ENCODE measurements around the gene IGFBP4. TPM values are rescaled to one million over a fixed set of nuclear protein-coding genes. Genes with fewer than 3 reads are reported as not detected.

Gene IGFBP4
- polyA plus RNA-seq, 2 donors: 34.1 to 80.6 TPM

DNA sequence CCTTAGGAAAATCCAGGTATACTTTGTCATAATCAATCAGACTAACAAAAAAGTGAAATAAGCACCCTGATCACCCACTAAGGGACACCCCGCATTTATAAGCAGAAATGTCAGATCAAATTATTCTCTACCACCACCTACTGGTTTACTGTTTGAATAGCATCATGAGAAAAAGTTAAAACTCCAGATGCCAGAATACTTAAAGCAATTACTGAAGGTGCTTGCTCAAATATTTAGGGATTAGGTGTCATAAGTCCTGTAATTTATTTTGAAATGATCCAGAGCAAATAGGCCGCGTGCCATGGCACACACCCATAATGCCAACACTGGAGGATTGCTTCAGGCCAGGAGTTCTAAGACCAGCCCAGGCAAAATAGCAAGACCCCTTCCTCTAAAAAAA, 27.9 kb upstream of the IGFBP4 start:
- Histone ChIP-seq H3K36me3 (ENCODE audit: control insufficient read depth in 2 of 2, insufficient read depth in 2 of 2, low read length in 1 of 2) (no peaks in the 10 kb centered on the region), H3K4me1 (ENCODE audit: control insufficient read depth in 2 of 2, insufficient read depth in 2 of 2, low read length in 1 of 2) (no peaks in the 10 kb centered on the region), H3K9me3 (ENCODE audit: control insufficient read depth in 2 of 2, insufficient read depth in 1 of 2, low read depth in 1 of 2, low read length in 1 of 2) (no peaks in the 10 kb centered on the region), H3K27ac (ENCODE audit: low read depth in 2 of 2, low read length in 1 of 2) (no peak overlapping the region), H3K27me3 (ENCODE audit: control insufficient read depth in 1 of 2, insufficient read depth in 2 of 2, low read length in 2 of 2) (no peaks in the 10 kb centered on the region), H3K4me3 (ENCODE audit: low read depth in 1 of 2, low read length in 2 of 2) (no peak overlapping the region)
- 25 to 31% methylated on average over 3 of the region's 3 CpGs for WGBS, 2 donors

GRCh38 chr17:40416671-40417070, 26.6 kb upstream of the IGFBP4 start:
- WGBS, 2 donors: 34 to 47% methylated on average over 3 of the region's 3 CpGs
- Histone ChIP-seq H3K27ac (ENCODE audit: low read depth in 2 of 2, low read length in 1 of 2) (no peak overlapping the region), H3K27me3 (ENCODE audit: control insufficient read depth in 1 of 2, insufficient read depth in 2 of 2, low read length in 2 of 2) (no peaks in the 10 kb centered on the region), H3K36me3 (ENCODE audit: control insufficient read depth in 2 of 2, insufficient read depth in 2 of 2, low read length in 1 of 2) (no peaks in the 10 kb centered on the region), H3K9me3 (ENCODE audit: control insufficient read depth in 2 of 2, insufficient read depth in 1 of 2, low read depth in 1 of 2, low read length in 1 of 2) (no peaks in the 10 kb centered on the region), H3K4me3 (ENCODE audit: low read depth in 1 of 2, low read length in 2 of 2) (peak overlapping the region in 1 of 2 donors; percentile 75), H3K4me1 (ENCODE audit: control insufficient read depth in 2 of 2, insufficient read depth in 2 of 2, low read length in 1 of 2) (no peaks in the 10 kb centered on the region)

DNA sequence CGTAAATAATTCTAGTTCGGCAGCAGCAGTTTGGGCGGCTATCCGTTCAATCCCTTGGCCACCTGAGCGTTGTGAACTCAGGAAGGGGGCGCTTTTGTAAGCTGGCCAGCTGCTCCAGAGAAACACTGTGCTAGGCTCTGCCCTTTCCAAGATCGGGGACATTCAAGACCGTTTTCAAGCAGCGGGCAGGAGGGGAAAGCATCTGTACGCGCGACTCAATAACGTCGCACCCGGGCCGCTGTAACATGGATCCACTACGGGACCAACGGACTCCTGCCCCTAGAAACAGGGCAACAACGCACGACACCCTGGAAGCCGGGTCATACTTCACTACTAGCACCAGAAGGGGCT, 26.0 kb upstream of the IGFBP4 start:
- Histone ChIP-seq H3K36me3 (ENCODE audit: control insufficient read depth in 2 of 2, insufficient read depth in 2 of 2, low read length in 1 of 2) (no peaks in the 10 kb centered on the region), H3K27ac (ENCODE audit: low read depth in 2 of 2, low read length in 1 of 2) (no peak overlapping the region), H3K9me3 (ENCODE audit: control insufficient read depth in 2 of 2, insufficient read depth in 1 of 2, low read depth in 1 of 2, low read length in 1 of 2) (no peaks in the 10 kb centered on the region), H3K4me3 (ENCODE audit: low read depth in 1 of 2, low read length in 2 of 2) (peak overlapping the region; percentile 62 to 75), H3K4me1 (ENCODE audit: control insufficient read depth in 2 of 2, insufficient read depth in 2 of 2, low read length in 1 of 2) (no peaks in the 10 kb centered on the region), H3K27me3 (ENCODE audit: control insufficient read depth in 1 of 2, insufficient read depth in 2 of 2, low read length in 2 of 2) (no peaks in the 10 kb centered on the region)
- 0 to 1% methylated on average over 21 of the region's 21 CpGs for WGBS, 2 donors

DNA sequence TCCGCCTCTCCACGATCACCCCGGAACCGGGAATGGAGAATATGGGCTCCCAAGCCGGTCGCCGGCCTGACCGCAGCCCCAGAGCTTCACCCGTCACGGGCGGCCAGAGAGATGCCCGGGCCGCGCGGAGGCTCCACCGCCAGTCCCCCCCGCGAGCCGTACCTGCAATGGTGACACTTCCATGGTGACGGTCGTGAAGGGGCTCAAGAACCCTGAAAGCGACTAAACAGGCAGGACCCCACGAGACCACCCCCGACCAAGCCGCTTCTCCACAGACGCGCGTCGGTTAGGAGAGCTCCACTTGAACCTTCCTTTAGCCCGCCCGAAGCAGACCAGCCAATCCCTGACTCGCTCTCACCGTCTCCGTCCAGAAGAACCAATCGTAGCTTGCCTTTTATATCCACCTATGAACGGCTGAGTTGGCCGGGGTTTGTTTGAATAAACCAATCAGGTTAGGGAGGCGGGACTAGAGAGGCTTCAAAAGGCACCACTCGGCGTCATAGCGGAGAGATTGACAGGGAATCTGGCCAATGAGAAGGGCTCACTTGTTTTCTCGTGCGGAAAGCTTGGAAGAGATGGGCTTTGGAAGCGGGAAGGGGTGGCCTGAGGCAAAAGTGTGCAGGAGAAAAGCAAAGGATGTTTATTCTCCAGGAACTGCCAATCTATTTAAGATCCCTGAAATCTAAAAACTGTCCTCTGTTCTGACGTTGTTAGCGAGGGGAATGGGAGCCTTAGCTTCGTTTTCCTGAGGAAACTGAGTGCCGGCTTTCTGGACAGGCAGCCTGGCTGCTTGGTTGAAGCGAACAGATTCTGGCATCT, 25.4 kb upstream of the IGFBP4 start, which contains the start of gene TOP2A:
Gene TOP2A, minus strand, starts transcription at position 288 of the 819 bp plus-strand sequence. Its CDS starts 105 bp downstream, at position 183.
- Histone ChIP-seq H3K4me1 (ENCODE audit: control insufficient read depth in 2 of 2, insufficient read depth in 2 of 2, low read length in 1 of 2) (no peaks in the 10 kb centered on the region), H3K4me3 (ENCODE audit: low read depth in 1 of 2, low read length in 2 of 2) (peak within 1 kb of the TSS; percentile 62 to 75), H3K9me3 (ENCODE audit: control insufficient read depth in 2 of 2, insufficient read depth in 1 of 2, low read depth in 1 of 2, low read length in 1 of 2) (no peaks in the 10 kb centered on the region), H3K36me3 (ENCODE audit: control insufficient read depth in 2 of 2, insufficient read depth in 2 of 2, low read length in 1 of 2) (no peaks in the 10 kb centered on the region), H3K27ac (ENCODE audit: low read depth in 2 of 2, low read length in 1 of 2) (peak within 1 kb of the TSS; percentile 26 to 70), H3K27me3 (ENCODE audit: control insufficient read depth in 1 of 2, insufficient read depth in 2 of 2, low read length in 2 of 2) (no peaks in the 10 kb centered on the region)
- WGBS, 2 donors: 0 to 1% methylated on average over 49 of the region's 49 CpGs

DNA sequence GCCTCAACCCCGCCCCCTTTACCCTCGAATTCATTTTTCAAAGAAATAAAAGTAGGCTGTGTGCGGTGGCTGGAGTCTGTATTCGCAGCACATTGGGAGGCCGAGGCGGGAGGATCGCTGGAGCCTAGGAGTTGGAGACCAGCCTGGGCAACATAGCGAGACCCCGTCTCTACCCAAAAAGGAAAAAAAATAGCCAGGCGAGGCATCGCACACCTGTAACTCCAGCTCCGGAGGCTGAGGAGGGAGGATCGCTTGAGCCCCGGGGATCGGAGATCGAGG, 24.9 kb upstream of the IGFBP4 start:
- no peaks in the 10 kb centered on the region for H3K9me3 ChIP-seq (ENCODE audit: control insufficient read depth in 2 of 2, insufficient read depth in 1 of 2, low read depth in 1 of 2, low read length in 1 of 2)
- WGBS, 2 donors: 62 to 64% methylated on average over 16 of the region's 16 CpGs

GRCh38 chr17:40419559-40420331, 23.5 kb upstream of the IGFBP4 start:
- WGBS, 2 donors: 70% methylated on average over 11 of the region's 11 CpGs
- Histone ChIP-seq H3K27ac (ENCODE audit: low read depth in 2 of 2, low read length in 1 of 2) (peak overlapping the region in 1 of 2 donors; percentile 42), H3K9me3 (ENCODE audit: control insufficient read depth in 2 of 2, insufficient read depth in 1 of 2, low read depth in 1 of 2, low read length in 1 of 2) (no peaks in the 10 kb centered on the region)

More for the DNA sequence above, 24.9 kb upstream of the IGFBP4 start:
- H3K4me1 ChIP-seq (ENCODE audit: control insufficient read depth in 2 of 2, insufficient read depth in 2 of 2, low read length in 1 of 2): no peaks in the 10 kb centered on the region
- H3K27ac ChIP-seq (ENCODE audit: low read depth in 2 of 2, low read length in 1 of 2): peak overlapping the region in 1 of 2 donors; percentile 70
- no peaks in the 10 kb centered on the region for H3K36me3 ChIP-seq (ENCODE audit: control insufficient read depth in 2 of 2, insufficient read depth in 2 of 2, low read length in 1 of 2)
- H3K4me3 ChIP-seq (ENCODE audit: low read depth in 1 of 2, low read length in 2 of 2): peak overlapping the region; percentile 18 to 52
- no peaks in the 10 kb centered on the region for H3K27me3 ChIP-seq (ENCODE audit: control insufficient read depth in 1 of 2, insufficient read depth in 2 of 2, low read length in 2 of 2)

DNA sequence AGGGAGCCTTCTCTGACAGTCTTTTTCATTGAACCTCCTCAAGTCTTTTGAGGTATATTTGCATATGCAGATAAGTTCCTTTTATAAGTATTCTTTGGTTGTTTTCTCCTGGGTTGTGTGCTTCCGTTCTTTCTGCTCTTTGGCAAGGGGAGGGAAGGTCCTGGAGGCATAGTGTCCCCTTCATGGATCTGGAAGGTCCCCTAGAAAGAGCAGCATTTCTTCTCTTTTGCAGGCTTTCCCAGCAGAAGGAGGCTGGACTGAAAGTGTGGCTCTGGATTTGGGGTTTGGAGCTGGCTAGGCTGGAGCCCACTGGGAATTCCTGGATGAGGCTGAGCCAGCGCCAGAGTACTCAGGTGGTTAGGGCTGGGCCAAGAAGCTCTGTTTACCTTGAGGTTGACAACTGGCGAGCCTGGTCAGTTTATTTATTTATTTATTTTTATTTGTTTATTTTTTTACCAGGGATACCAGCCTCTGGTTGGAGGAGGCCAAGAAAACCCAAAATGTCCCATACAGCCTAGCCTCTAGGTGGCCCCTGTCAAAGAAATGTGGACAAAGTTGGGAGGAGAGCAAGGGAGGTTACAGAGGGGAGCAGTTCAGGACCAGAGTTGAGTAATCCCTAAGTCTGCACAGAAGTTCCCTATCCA, 20.1 kb upstream of the IGFBP4 start:
- Histone ChIP-seq H3K36me3 (ENCODE audit: control insufficient read depth in 2 of 2, insufficient read depth in 2 of 2, low read length in 1 of 2) (no peaks in the 10 kb centered on the region), H3K27me3 (ENCODE audit: control insufficient read depth in 1 of 2, insufficient read depth in 2 of 2, low read length in 2 of 2) (no peaks in the 10 kb centered on the region), H3K9me3 (ENCODE audit: control insufficient read depth in 2 of 2, insufficient read depth in 1 of 2, low read depth in 1 of 2, low read length in 1 of 2) (no peaks in the 10 kb centered on the region), H3K4me3 (ENCODE audit: low read depth in 1 of 2, low read length in 2 of 2) (no peak overlapping the region), H3K27ac (ENCODE audit: low read depth in 2 of 2, low read length in 1 of 2) (no peak overlapping the region), H3K4me1 (ENCODE audit: control insufficient read depth in 2 of 2, insufficient read depth in 2 of 2, low read length in 1 of 2) (peaks cover 0 to 3% of the 10 kb centered on the region in 2 donors)
- WGBS, 2 donors: 75 to 78% methylated on average over 3 of the region's 3 CpGs

More at GRCh38 chr17:40419559-40420331, 23.5 kb upstream of the IGFBP4 start:
- Histone ChIP-seq H3K4me1 (ENCODE audit: control insufficient read depth in 2 of 2, insufficient read depth in 2 of 2, low read length in 1 of 2) (no peaks in the 10 kb centered on the region), H3K4me3 (ENCODE audit: low read depth in 1 of 2, low read length in 2 of 2) (no peak overlapping the region), H3K27me3 (ENCODE audit: control insufficient read depth in 1 of 2, insufficient read depth in 2 of 2, low read length in 2 of 2) (no peaks in the 10 kb centered on the region), H3K36me3 (ENCODE audit: control insufficient read depth in 2 of 2, insufficient read depth in 2 of 2, low read length in 1 of 2) (no peaks in the 10 kb centered on the region)

GRCh38 chr17:40425741-40426140, 17.5 kb upstream of the IGFBP4 start:
- Histone ChIP-seq H3K4me3 (ENCODE audit: low read depth in 1 of 2, low read length in 2 of 2) (no peak overlapping the region), H3K27ac (ENCODE audit: low read depth in 2 of 2, low read length in 1 of 2) (no peak overlapping the region), H3K27me3 (ENCODE audit: control insufficient read depth in 1 of 2, insufficient read depth in 2 of 2, low read length in 2 of 2) (no peaks in the 10 kb centered on the region), H3K9me3 (ENCODE audit: control insufficient read depth in 2 of 2, insufficient read depth in 1 of 2, low read depth in 1 of 2, low read length in 1 of 2) (no peaks in the 10 kb centered on the region), H3K36me3 (ENCODE audit: control insufficient read depth in 2 of 2, insufficient read depth in 2 of 2, low read length in 1 of 2) (no peaks in the 10 kb centered on the region), H3K4me1 (ENCODE audit: control insufficient read depth in 2 of 2, insufficient read depth in 2 of 2, low read length in 1 of 2) (peaks cover 0 to 3% of the 10 kb centered on the region in 2 donors)
- 66 to 67% methylated on average over 4 of the region's 4 CpGs for WGBS, 2 donors

GRCh38 chr17:40427002-40427491, 16.2 kb upstream of the IGFBP4 start:
- H3K27ac ChIP-seq (ENCODE audit: low read depth in 2 of 2, low read length in 1 of 2): no peak overlapping the region
- H3K9me3 ChIP-seq (ENCODE audit: control insufficient read depth in 2 of 2, insufficient read depth in 1 of 2, low read depth in 1 of 2, low read length in 1 of 2): no peaks in the 10 kb centered on the region
- no peaks in the 10 kb centered on the region for H3K36me3 ChIP-seq (ENCODE audit: control insufficient read depth in 2 of 2, insufficient read depth in 2 of 2, low read length in 1 of 2)
- no peak overlapping the region for H3K4me3 ChIP-seq (ENCODE audit: low read depth in 1 of 2, low read length in 2 of 2)
- peaks cover 0 to 3% of the 10 kb centered on the region in 2 donors for H3K4me1 ChIP-seq (ENCODE audit: control insufficient read depth in 2 of 2, insufficient read depth in 2 of 2, low read length in 1 of 2)
- no peaks in the 10 kb centered on the region for H3K27me3 ChIP-seq (ENCODE audit: control insufficient read depth in 1 of 2, insufficient read depth in 2 of 2, low read length in 2 of 2)
